GM21786 (cell line): ENCODE data around the gene LRP5.
"Not testable (repeated sequence)": the region's sequence is repeated elsewhere in the genome, so short reads cannot be mapped to it uniquely, and the experiment has no call there.

Experiments used
- ATAC-seq: cut with Tn5 transposase; IDR thresholded peaks from one replicate; pipeline ENCODE4 v1.9.1; 2021; ENCODE audit not compliant: unreplicated experiment

Gene LRP5

DNA sequence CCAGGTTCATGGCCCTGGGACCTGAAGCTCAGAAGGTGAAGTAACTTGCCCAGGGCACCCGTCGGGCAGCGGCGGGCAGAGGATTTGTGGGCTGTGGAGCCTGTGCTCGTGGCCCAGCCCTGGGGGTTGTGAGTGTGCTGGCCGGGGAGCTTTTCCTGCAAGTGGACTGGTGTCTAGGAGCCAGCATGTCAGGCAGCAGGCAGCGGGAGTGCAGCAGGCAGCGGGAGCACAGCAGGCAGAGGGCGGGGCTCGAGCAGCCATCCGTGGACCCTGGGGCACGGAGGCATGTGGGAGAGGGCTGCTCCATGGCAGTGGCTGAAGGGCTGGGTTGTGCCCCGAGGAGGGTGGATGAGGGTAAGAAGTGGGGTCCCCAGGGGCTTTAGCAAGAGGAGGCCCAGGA, 75.4 kb downstream of the LRP5 start:
- no peak for ATAC-seq

DNA sequence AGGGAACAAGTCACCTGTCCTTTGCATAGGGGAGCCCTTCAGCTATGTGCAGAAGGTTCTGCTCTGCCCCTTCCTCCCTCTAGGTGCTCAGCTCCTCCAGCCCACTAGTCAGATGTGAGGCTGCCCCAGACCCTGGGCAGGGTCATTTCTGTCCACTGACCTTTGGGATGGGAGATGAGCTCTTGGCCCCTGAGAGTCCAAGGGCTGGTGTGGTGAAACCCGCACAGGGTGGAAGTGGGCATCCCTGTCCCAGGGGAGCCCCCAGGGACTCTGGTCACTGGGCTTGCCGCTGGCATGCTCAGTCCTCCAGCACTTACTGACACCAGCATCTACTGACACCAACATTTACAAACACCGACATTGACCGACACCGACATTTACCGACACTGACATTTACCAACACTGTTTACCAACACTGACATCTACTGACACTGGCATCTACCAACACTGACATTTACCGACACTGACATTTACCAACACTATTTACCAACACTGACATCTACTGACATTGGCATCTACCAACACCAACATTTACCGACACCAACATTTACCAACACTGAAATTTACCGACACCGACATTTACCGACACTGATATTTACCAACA, 76.3 kb downstream of the LRP5 start:
- ATAC-seq = no peak

- ATAC-seq = no peak
Measured at GRCh38 chr11:68390315-68390714, 77.9 kb downstream of the LRP5 start.

DNA sequence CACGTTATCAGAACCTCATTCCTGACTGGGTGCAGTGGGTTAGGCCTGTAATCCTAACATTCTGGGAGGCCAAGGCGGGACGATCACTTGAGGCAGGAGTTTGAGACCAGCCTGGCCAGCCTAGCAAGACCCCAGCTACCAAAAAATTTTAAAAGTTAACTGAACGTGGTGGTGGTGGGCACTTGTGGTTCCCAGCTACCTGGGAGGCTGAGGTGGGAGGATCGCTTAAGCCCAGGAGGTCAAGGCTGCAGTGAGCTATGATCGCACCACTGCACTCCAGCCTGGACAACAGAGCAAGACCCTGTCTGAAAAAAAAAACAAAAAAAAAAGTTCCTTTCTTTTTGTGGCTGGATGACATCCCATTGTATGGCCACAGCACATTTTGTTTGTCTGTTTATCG, 80.4 kb downstream of the LRP5 start:
- no peak for ATAC-seq

DNA sequence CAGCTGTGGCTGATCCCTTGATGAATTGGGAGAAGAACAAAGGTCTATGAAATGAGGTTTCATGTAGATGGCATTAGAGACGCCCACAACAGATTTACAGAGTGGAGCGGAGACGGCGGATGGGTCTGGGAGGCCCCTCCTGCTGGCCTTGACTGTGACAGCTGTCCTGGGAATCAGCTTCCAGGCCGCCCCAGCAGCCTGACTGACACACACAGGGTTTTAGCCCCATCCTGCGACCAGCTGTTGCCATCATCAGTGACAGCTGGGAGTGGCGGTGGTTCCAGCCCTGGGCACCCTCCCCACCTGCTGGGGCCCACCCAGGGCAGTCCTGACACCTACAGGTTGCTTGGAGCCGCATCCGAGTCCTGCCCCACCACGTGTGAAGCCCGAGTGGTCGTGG, 84.1 kb downstream of the LRP5 start:
- no peak for ATAC-seq

GRCh38 chr11:68397256-68397655, 84.9 kb downstream of the LRP5 start:
- ATAC-seq = no peak

DNA sequence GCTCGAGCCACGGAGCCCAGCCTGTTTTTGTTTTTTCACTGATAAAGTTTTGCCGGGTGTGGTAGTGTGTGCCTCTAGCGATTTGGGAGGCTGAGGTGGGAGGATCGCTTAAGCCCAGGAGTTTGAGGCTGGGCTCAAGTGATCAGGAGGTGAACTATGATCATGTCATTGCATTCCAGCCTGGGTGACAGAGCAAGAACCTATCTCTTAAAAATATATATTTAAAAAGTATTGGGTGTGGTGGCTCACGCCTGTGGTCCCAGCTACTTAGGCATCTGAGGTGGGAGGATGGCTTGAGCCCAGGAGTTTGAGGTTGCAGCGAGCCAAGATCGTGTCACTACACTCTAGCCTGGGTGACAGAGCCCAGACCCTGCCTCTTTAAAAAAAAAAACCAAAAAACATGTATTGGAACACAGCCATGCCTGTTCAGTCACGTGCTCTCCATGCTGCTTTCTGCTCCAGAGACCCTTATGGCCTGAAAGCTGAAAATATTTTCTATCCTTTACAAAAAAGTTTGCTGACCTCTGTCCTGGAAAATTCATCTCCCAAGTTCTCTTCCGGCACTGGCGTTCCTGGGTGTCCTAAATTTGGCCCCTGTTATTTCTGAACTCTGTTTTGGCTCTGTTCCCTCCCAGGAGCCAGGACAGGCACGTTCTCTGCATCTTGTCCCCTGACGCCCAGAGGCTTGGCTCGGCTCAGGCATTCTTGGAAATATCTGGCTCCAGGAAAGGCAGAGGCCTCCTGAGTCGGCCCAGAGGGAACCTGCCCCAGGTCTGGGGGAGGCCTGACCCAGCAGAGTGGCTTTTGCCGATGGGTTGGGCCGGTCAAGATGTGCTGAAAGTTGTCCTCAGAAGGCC, 86.8 kb downstream of the LRP5 start:
- ATAC-seq = no peak

DNA sequence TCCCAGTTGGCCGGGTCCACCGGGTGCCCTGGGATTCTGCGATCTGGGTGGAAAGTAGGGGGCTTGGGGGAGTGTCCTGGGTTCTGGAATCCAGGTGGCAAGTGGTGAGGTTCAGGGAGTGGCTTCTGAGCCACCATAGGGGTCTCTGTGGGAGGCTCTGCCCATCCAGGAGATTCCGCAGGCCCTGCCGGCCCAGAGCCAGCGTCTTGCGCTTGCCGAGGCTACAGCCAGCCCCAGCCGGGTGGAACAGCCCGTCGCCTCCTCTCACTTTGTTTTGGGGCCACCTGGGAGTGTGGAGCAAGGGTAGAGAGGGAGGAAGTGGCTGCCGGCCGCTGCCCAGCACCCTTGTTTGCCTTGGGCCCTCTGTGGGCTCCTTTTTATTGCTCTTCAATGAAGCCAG, 87.5 kb downstream of the LRP5 start:
- ATAC-seq = no peak

DNA sequence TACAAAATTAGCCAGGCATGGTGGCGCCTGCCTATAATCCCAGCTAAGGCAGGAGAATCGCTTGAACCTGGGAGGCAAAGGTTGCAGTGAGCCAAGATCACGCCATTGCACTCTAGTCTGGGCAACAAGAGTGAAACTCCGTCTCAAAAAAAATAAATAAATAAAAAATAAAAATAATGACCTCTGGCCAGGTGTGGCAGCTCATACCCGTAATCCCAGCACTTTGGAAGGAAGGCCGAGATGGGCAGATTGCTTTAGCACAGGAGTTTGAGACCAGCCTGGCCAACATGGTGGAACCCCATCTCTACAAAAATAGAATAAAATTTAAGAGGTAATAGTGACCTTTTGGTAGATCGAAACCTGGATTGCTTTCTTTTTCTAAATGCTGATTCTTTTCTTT, 88.2 kb downstream of the LRP5 start:
- not testable (repeated sequence) for ATAC-seq

- ATAC-seq = no peak
Measured at GRCh38 chr11:68401856-68402255, 89.5 kb downstream of the LRP5 start.

- no peak for ATAC-seq
Measured at GRCh38 chr11:68402355-68403031, 90.1 kb downstream of the LRP5 start.

DNA sequence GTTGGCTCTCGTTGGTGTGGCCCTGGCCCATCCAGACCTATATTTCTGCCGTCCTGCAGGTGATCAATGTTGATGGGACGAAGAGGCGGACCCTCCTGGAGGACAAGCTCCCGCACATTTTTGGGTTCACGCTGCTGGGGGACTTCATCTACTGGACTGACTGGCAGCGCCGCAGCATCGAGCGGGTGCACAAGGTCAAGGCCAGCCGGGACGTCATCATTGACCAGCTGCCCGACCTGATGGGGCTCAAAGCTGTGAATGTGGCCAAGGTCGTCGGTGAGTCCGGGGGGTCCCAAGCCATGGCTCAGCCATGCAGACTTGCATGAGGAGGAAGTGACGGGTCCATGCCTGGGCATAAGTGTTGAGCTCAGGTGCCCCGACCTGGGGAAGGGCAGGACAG, 91.0 kb downstream of the LRP5 start:
- no peak for ATAC-seq

DNA sequence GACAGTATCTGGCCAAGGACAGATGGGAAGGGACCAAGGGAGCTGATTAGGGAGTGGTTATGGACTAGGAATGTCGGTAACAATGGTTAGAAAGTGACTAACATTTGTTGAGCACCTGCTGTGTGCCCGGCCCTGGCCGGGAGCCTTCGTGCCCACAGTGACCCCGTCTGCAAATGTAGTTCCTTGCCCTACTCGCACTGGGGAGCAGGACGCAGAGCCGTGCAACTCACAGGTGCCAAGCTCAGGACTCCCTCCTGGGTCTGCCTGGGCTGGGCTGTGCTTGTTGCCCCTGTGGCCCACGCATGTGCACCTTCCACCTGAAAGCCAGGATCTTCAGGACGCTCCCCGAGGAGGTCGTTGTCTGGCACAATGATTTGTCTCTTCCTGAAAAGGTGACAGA, 91.4 kb downstream of the LRP5 start:
- ATAC-seq = no peak

GRCh38 chr11:68406324-68407313, 94.2 kb downstream of the LRP5 start:
- no peak for ATAC-seq

GRCh38 chr11:68408512-68408911, 96.1 kb downstream of the LRP5 start:
- no peak for ATAC-seq

DNA sequence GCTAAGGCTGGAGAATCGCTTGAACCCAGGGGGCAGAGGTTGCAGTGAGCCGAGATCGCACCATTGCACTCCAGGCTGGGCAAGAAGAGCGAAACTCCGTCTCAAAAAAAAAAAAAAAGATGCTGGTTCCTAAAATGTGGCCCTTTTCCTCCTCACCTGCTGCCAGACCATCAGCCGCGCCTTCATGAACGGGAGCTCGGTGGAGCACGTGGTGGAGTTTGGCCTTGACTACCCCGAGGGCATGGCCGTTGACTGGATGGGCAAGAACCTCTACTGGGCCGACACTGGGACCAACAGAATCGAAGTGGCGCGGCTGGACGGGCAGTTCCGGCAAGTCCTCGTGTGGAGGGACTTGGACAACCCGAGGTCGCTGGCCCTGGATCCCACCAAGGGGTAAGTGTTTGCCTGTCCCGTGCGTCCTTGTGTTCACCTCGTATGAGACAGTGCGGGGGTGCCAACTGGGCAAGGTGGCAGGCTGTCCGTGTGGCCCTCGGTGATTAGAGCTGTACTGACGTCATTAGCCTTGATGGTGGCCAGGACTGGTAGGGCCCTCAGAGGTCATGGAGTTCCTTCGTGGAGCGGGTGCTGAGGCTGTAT, 97.5 kb downstream of the LRP5 start:
- no peak for ATAC-seq

- ATAC-seq = no peak
Measured at GRCh38 chr11:68411501-68411991, 99.2 kb downstream of the LRP5 start.

DNA sequence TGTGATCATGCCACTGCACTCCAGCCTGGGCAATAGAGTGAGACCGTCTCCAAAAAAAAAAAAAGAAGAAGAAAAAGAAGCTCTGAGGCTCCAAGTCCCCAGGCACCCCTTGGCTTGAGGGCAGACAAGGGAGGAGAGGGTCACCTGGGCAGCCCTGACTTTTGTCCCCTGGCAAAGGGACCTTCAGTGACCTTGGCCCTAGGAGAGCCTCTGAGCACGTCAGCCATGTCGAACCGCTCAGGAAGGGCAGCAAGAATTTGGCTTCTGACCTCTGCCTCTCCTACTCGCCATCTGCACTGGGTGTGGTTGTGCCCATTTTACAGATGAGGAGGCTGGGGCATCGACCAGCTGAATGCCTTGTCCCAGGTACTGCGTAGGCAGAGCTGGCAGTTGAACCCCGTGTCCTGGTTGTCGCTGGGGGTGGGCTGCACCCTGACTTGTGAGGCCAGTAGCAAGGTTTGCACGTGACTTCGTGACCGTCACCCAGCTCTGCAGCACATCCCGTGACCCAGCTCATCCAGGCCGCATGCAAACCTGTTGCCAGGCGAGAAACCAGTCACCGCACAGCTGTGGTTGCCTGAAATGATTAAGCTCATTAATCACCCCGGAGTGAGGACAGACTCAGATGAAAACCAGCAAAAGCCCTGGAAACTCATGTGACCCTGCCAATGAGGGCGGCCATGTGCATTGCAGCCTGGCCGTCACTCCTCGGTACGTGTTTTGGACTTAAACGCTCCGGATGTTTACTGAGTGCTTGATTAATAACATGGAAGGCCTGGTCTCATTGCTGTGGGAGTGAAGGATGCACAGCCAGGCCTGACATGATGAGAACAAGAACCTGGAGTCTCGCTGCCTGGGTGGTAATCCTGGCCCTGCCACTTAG, 100.4 kb downstream of the LRP5 start:
- no peak for ATAC-seq

GRCh38 chr11:68413591-68413999, 101.2 kb downstream of the LRP5 start:
- ATAC-seq = no peak
